ENCODE measurements around the gene TMC3. TPM values are rescaled to one million over a fixed set of nuclear protein-coding genes. Genes with fewer than 3 reads are reported as not detected.
"Not testable (repeated sequence)": the region's sequence is repeated elsewhere in the genome, so short reads cannot be mapped to it uniquely, and the experiment has no call there.

The TMC3 gene
- under 1 TPM; 0.17 to 0.99 (median 0.47) TPM for total RNA-seq

GRCh38 chr15:81373775-81374395 is at the start of gene TMC3:
Gene TMC3 (minus strand): TSS chr15:81374213. CDS start chr15:81374077, 136 bp downstream.
- Histone ChIP-seq H3K9me3 (no peaks in the 10 kb centered on the region), H3K27me3 (peaks cover 0 to 3% (median 0%) of the 10 kb centered on the region in 4 donors), H3K4me3 (no peak within 1 kb of the TSS), H3K4me1 (no peaks in the 10 kb centered on the region), H3K27ac (replicated peaks in 1 of 4) (no peak within 1 kb of the TSS), H3K36me3 (no peaks in the 10 kb centered on the region)
- WGBS, result 59% methylated on average over 10 of the region's 11 CpGs
- no peak for DNase-seq (ENCODE audit: extremely low spot score)
- no peak for TF ChIP-seq EP300 (IDR thresholded peaks at IDR 0.05)
- no peak for TF ChIP-seq POLR2AphosphoS5 (IDR thresholded peaks at IDR 0.05)
- TF ChIP-seq CTCF (IDR thresholded peaks at IDR 0.05), result no peak
- no peak for TF ChIP-seq POLR2A (IDR thresholded peaks at IDR 0.05; ENCODE audit: low read depth)
- intact Hi-C loops (cut with DNase I), result no loop called here

GRCh38 chr15:81421461-81421860 is 47.4 kb upstream of the TMC3 start:
- DNase-seq (ENCODE audit: extremely low spot score), result no peak
- Histone ChIP-seq H3K36me3 (no peaks in the 10 kb centered on the region), H3K9me3 (no peaks in the 10 kb centered on the region), H3K27me3 (no peaks in the 10 kb centered on the region), H3K4me3 (no peak overlapping the region), H3K4me1 (no peaks in the 10 kb centered on the region), H3K27ac (replicated peaks in 1 of 4) (no peak overlapping the region)
- intact Hi-C loops (cut with DNase I), result no loop called here
- TF ChIP-seq POLR2AphosphoS5 (IDR thresholded peaks at IDR 0.05), result no peak
- TF ChIP-seq CTCF (IDR thresholded peaks at IDR 0.05), result no peak
- no peak for TF ChIP-seq POLR2A (IDR thresholded peaks at IDR 0.05; ENCODE audit: low read depth)
- TF ChIP-seq EP300 (IDR thresholded peaks at IDR 0.05), result no peak
- WGBS, result 88% methylated on average over 1 of the region's 1 CpG

- TF ChIP-seq EP300 (IDR thresholded peaks at IDR 0.05) (no peak), POLR2A (IDR thresholded peaks at IDR 0.05; ENCODE audit: low read depth) (no peak)
- WGBS, result 67% methylated on average over 8 of the region's 8 CpGs
- Histone ChIP-seq H3K36me3 (no peaks in the 10 kb centered on the region), H3K4me3 (no peak overlapping the region), H3K9me3 (no peaks in the 10 kb centered on the region), H3K27ac (replicated peaks in 1 of 4) (no peak overlapping the region), H3K27me3 (no peaks in the 10 kb centered on the region), H3K4me1 (no peaks in the 10 kb centered on the region)
- no peak for DNase-seq (ENCODE audit: extremely low spot score)
- intact Hi-C loops (cut with DNase I), result no loop called here
Measured at GRCh38 chr15:81419332-81419943, 45.4 kb upstream of the TMC3 start.

- H3K36me3 ChIP-seq, result no peaks in the 10 kb centered on the region
- no peak for DNase-seq (ENCODE audit: extremely low spot score)
- 75% methylated on average over 5 of the region's 5 CpGs for WGBS
- no peak overlapping the region for H3K27ac ChIP-seq (replicated peaks in 1 of 4)
- TF ChIP-seq POLR2AphosphoS5 (IDR thresholded peaks at IDR 0.05), result no peak
- TF ChIP-seq CTCF (IDR thresholded peaks at IDR 0.05), result no peak
- H3K9me3 ChIP-seq, result no peaks in the 10 kb centered on the region
- intact Hi-C loops (cut with DNase I), result no loop called here
- peaks cover 0 to 2% (median 0%) of the 10 kb centered on the region in 4 donors for H3K27me3 ChIP-seq
- H3K4me1 ChIP-seq, result no peaks in the 10 kb centered on the region
- H3K4me3 ChIP-seq, result no peak overlapping the region
Measured at GRCh38 chr15:81418891-81419290, 44.9 kb upstream of the TMC3 start.

- DNase-seq (ENCODE audit: extremely low spot score), result no peak
- TF ChIP-seq CTCF (IDR thresholded peaks at IDR 0.05), result no peak
- TF ChIP-seq EP300 (IDR thresholded peaks at IDR 0.05), result no peak
- TF ChIP-seq POLR2AphosphoS5 (IDR thresholded peaks at IDR 0.05), result no peak
- TF ChIP-seq POLR2A (IDR thresholded peaks at IDR 0.05; ENCODE audit: low read depth), result no peak
- Histone ChIP-seq H3K27me3 (peaks cover 0 to 6% (median 0%) of the 10 kb centered on the region in 4 donors), H3K4me1 (no peaks in the 10 kb centered on the region), H3K27ac (replicated peaks in 1 of 4) (no peak overlapping the region), H3K9me3 (no peaks in the 10 kb centered on the region), H3K4me3 (no peak overlapping the region), H3K36me3 (no peaks in the 10 kb centered on the region)
- intact Hi-C loops (cut with DNase I), result no loop called here
- 71% methylated on average over 7 of the region's 7 CpGs for WGBS
Measured at GRCh38 chr15:81418444-81418843, 44.4 kb upstream of the TMC3 start.

GRCh38 chr15:81414274-81414968 is 40.4 kb upstream of the TMC3 start:
- H3K4me3 ChIP-seq; intact Hi-C loops (cut with DNase I); DNase-seq (ENCODE audit: extremely low spot score); H3K27me3 ChIP-seq; H3K36me3 ChIP-seq; H3K27ac ChIP-seq (replicated peaks in 1 of 4); H3K9me3 ChIP-seq: not testable (repeated sequence)
- H3K4me1 ChIP-seq, result peaks cover 3 to 11% (median 10%) of the 10 kb centered on the region in 4 donors
- 85% methylated on average over 12 of the region's 12 CpGs for WGBS

All from esophagus muscularis mucosa (tissue), 4 donors.